Activated T-helper 1 cell treated with anti-CD3 and anti-CD28 coated beads, Interleukin-12 subunit alpha, Interleukin-12 subunit beta, Interleukin-2, Interleukin-4 antibody, amounts not matched to agents 30 ng/mL and 10 ng/mL and 1 ng/mL, durations not matched to agents 14 hours and 24 hours and 36 hours (primary cell): ENCODE results near the gene NOS1AP. TPM values are rescaled to one million over a fixed set of nuclear protein-coding genes. Genes with fewer than 3 reads are reported as not detected.

Experiments used
- DNase-seq: peaks from one replicate; pipeline ENCODE4 v3.0.0; 2021; ENCODE audit warnings: low spot score
- H3K27ac Mint-ChIP-seq: one replicate; pipeline ENCODE4 v1.8.0; 2021; ENCODE audit warnings: mild to moderate bottlenecking, mixed read lengths
- H3K27me3 Mint-ChIP-seq: one replicate; pipeline ENCODE4 v1.8.0; 2022; ENCODE audit warnings: mild to moderate bottlenecking, moderate library complexity, mixed read lengths; ENCODE audit not compliant: insufficient read depth
- H3K36me3 Mint-ChIP-seq: one replicate; pipeline ENCODE4 v1.8.0; 2021; ENCODE audit warnings: low read depth, mixed read lengths
- H3K4me1 Mint-ChIP-seq: one replicate; pipeline ENCODE4 v1.8.0; 2021; ENCODE audit warnings: low read depth, mixed read lengths
- H3K4me3 Mint-ChIP-seq: one replicate; pipeline ENCODE4 v1.8.0; 2021; ENCODE audit warnings: mild to moderate bottlenecking, moderate library complexity, mixed read lengths
- H3K9me3 Mint-ChIP-seq: one replicate; pipeline ENCODE4 v1.8.0; 2021; ENCODE audit warnings: mixed read lengths
- intact Hi-C: fragments of 100-400 bp; cut with micrococcal nuclease; formaldehyde crosslinking; loops from one replicate; pipeline ENCODE4 v1.15.1; 2024
- total RNA-seq: library from RNA; stranded (reverse); gene quantifications from 2 replicates; pipeline ENCODE4 v1.2.3, GENCODE V29; 2022

The NOS1AP gene
- total RNA-seq, 1 donor from 2014 or later = 0.10 TPM

DNA sequence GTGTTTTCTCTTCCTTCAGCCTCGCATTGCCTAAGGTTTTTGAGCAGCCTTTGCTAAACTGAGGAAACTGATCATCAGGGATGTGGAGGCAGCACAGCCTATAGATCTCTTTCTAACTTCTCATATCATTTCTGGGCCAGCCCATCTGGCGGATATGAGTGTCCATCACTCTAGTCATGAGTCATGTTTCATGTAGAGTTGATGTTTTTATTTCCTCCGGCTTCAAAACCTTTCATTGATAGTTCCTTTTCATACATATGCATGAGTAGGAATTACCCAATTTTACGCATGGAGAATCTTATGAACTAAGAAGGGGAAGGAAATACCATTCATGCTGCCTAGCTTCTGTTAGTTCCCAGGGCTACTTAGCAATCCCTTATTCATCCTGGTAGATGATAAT, 240.8 kb downstream of the NOS1AP start:
- no peaks in the 10 kb centered on the region for H3K36me3 Mint-ChIP-seq
- no peak for DNase-seq
- H3K9me3 Mint-ChIP-seq = no peaks in the 10 kb centered on the region
- H3K27me3 Mint-ChIP-seq = no peaks in the 10 kb centered on the region
- H3K4me1 Mint-ChIP-seq = no peaks in the 10 kb centered on the region
- no peak overlapping the region for H3K27ac Mint-ChIP-seq
- intact Hi-C loops = no loop called here
- H3K4me3 Mint-ChIP-seq = no peak overlapping the region

DNA sequence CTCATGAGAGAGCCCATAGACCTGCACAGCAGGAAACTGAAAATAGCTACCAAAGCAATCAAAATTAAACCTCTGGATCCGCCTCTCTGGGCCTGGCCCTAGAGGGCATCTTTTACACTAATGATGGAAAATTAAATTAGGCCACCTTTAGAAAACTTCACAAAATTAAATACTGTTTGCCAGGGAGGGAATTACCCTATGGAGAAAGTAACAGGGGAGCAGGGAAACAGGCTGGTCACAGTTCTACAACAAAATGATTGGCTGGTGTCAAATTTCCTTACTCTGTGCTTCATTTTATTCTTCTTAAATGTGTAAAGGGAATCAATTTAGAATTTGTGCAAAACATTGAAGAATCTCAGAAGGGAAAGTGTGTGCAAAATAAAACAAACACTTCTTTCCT, 244.7 kb downstream of the NOS1AP start:
- intact Hi-C loops = no loop called here
- no peak for DNase-seq
- Mint-ChIP-seq H3K9me3 (no peaks in the 10 kb centered on the region), H3K27ac (no peak overlapping the region), H3K4me3 (no peak overlapping the region), H3K4me1 (no peaks in the 10 kb centered on the region), H3K36me3 (no peaks in the 10 kb centered on the region), H3K27me3 (no peaks in the 10 kb centered on the region)

DNA sequence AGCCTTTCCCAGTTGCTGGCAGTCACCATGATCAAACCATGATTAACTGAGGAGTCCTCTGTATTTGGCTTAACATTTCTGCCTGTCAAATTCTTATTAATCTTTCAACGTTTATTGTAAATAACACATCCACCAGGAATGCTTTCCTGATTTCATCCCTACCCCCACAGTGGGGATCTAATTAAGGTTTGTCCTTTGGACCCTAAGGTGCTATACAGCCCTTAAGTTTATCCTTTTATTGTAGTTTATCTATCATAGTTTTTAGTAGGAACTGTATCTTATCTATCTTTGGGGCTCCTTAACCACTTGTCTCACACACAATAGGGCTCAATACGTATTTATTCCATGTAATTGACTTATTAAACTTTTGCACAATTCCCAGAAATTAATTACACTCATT, 246.2 kb downstream of the NOS1AP start:
- H3K4me3 Mint-ChIP-seq = no peak overlapping the region
- intact Hi-C loops = no loop called here
- H3K27ac Mint-ChIP-seq = no peak overlapping the region
- H3K4me1 Mint-ChIP-seq = no peaks in the 10 kb centered on the region
- no peaks in the 10 kb centered on the region for H3K27me3 Mint-ChIP-seq
- H3K9me3 Mint-ChIP-seq = no peaks in the 10 kb centered on the region
- H3K36me3 Mint-ChIP-seq = no peaks in the 10 kb centered on the region
- DNase-seq = no peak

DNA sequence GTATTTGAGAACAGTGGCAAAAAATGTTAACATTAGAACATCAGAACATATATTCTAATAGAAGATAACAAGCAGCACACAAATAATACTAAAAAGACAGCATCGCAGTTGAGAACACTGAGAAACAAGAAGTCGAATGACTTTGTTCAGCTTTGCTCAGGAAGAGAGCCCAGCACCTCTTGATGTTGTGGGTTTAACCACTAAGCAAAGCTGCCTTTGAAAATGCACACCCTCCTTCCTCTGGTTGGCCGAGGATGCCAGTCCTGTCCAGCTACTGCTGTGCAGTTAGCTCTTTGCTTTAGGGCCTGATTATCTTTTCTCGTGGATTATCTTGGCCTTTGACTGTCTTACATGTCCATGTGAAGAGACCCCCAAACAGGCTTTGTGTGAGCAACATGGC, 246.7 kb downstream of the NOS1AP start:
- intact Hi-C loops = no loop called here
- H3K27me3 Mint-ChIP-seq = no peaks in the 10 kb centered on the region

DNA sequence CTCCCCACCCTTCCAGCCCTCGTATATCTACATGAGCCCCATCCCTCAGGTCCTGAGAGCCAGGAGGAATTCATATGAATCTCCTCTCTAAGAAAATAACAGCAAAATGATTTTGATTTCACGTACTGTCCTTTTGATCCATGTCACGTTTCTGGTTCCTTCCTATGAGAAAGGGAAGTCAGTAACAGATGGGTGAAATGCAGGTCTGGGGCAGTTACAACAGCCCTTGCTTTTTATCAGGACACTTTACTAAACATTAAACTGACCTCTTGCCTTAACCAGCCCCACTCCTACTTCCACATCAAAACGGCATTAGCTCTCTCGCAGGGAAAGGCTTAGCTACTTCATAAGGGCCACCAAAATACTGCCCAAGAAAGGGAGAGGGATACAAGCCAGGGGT, 248.1 kb downstream of the NOS1AP start:
- H3K4me3 Mint-ChIP-seq = no peak overlapping the region
- intact Hi-C loops = no loop called here
- DNase-seq = no peak
- H3K27ac Mint-ChIP-seq = no peak overlapping the region
- no peaks in the 10 kb centered on the region for H3K27me3 Mint-ChIP-seq
- no peaks in the 10 kb centered on the region for H3K9me3 Mint-ChIP-seq
- no peaks in the 10 kb centered on the region for H3K4me1 Mint-ChIP-seq
- no peaks in the 10 kb centered on the region for H3K36me3 Mint-ChIP-seq

More for the DNA sequence above, 246.7 kb downstream of the NOS1AP start:
- H3K9me3 Mint-ChIP-seq = no peaks in the 10 kb centered on the region
- no peaks in the 10 kb centered on the region for H3K36me3 Mint-ChIP-seq
- no peak for DNase-seq
- H3K27ac Mint-ChIP-seq = no peak overlapping the region
- H3K4me1 Mint-ChIP-seq = no peaks in the 10 kb centered on the region
- no peak overlapping the region for H3K4me3 Mint-ChIP-seq

DNA sequence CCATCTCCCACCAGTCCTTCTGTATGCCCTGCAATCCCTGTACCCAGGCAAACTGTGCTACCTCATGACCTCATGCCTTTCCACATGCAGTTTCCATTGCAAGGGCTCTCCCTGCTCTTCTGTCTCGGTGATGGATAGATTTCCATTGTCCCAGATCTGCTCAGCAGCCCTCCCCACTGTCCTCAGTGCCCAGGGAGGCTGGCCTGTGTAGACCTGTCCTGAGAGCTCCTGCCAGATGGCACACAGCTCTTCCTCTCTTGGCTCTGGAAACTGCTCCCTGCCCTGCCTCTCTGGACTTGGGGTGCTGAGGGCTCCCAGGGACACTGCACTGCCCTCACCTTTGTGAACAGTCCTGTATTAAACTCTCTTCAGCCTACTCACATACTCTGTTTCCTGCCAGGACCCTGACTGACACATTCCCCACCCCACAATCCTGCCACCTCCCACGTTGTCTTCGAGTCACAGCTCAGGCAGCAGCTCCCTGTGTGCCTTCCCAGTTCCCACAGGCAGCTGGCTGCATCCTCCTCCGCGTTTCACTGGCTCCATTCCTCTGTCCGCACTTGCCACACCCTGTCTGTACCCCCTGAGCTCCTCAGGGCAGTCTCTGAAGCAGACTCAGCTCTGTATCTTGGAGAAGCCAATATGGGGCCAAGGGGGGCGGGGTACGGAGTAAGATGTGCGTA, 250.1 kb downstream of the NOS1AP start:
- H3K27ac Mint-ChIP-seq = no peak overlapping the region
- H3K4me1 Mint-ChIP-seq = no peaks in the 10 kb centered on the region
- peaks cover 2% of the 10 kb centered on the region for H3K27me3 Mint-ChIP-seq
- H3K36me3 Mint-ChIP-seq = no peaks in the 10 kb centered on the region
- no peaks in the 10 kb centered on the region for H3K9me3 Mint-ChIP-seq
- no peak overlapping the region for H3K4me3 Mint-ChIP-seq
- intact Hi-C loops = no loop called here
- DNase-seq = no peak

DNA sequence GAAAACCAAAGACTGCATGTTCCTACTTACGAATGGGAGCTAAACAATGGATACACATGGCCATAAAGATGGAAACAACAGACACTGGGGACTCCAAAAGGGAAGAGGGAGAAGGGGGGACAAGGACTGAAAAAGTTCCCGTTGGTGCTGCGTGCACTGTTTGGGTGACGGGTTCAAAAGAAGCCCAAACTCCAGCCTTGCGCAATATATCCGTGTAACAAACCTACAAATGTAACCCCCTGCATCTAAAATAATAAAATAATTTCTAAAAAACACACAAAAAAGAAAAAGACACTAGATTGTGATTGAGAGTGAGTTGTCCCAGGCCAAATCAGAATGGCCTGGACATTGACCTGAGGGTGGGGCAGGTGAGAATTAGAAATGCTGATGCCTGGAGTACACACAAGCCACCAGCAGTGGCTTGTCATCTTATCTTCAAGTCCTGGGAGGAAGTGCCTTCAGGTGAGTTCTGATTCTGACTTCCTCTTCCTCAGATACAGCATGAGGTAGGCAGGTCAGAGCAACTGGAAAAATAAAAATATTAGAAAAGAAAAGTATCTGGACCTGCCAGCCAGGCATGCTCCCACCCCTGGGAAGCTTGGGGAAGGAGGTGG, 252.4 kb downstream of the NOS1AP start:
- no peaks in the 10 kb centered on the region for H3K36me3 Mint-ChIP-seq
- no peak for DNase-seq
- intact Hi-C loops = no loop called here
- H3K27ac Mint-ChIP-seq = no peak overlapping the region
- no peaks in the 10 kb centered on the region for H3K4me1 Mint-ChIP-seq
- no peak overlapping the region for H3K4me3 Mint-ChIP-seq
- peaks cover 5% of the 10 kb centered on the region for H3K27me3 Mint-ChIP-seq
- no peaks in the 10 kb centered on the region for H3K9me3 Mint-ChIP-seq

DNA sequence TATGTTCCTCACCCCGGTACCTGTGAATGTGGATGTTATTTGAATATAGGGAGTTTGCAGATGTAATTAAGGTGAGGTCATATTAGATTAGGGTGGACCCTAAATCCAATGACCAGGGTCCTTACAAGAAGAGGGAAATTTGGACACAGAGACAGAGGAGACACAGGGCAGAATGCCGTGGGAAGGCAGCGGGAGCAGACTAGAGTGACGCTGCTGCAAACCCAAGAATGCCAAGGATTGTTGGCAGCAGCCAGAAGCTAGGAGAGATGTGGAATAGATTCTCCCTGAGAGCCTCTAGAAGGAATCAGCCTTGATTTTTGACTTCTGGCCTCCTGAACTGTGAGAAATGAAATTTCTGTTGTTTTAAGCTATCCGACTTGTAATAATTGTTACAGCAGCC, 253.5 kb downstream of the NOS1AP start:
- Mint-ChIP-seq H3K4me1 (no peaks in the 10 kb centered on the region), H3K27me3 (peaks cover 5% of the 10 kb centered on the region), H3K27ac (no peak overlapping the region), H3K9me3 (no peaks in the 10 kb centered on the region), H3K4me3 (no peak overlapping the region), H3K36me3 (no peaks in the 10 kb centered on the region)
- intact Hi-C loops = no loop called here
- DNase-seq = no peak

DNA sequence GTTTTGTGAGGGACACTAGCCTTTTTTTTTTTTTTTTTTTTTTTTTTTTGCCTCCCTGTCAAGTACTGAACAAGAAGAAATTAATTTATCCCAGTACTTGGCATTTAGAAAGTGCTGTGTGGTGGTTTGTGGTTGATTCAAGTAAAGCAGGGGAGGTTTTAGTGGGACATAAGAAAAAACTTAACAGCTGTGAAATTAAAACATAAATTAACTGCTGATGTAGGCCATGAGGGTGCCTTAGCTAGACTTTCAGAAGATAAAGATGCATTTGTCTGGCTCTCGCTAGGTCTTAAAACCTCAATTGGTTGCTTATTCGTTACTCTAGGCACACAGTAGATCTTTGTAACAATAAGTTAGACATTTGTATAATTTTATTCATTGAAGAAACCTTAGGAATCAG, 254.9 kb downstream of the NOS1AP start:
- H3K27me3 Mint-ChIP-seq = peaks cover 5% of the 10 kb centered on the region
- H3K4me3 Mint-ChIP-seq = no peak overlapping the region
- H3K27ac Mint-ChIP-seq = no peak overlapping the region
- intact Hi-C loops = no loop called here
- H3K9me3 Mint-ChIP-seq = no peaks in the 10 kb centered on the region
- H3K36me3 Mint-ChIP-seq = no peaks in the 10 kb centered on the region
- DNase-seq = no peak
- no peaks in the 10 kb centered on the region for H3K4me1 Mint-ChIP-seq

DNA sequence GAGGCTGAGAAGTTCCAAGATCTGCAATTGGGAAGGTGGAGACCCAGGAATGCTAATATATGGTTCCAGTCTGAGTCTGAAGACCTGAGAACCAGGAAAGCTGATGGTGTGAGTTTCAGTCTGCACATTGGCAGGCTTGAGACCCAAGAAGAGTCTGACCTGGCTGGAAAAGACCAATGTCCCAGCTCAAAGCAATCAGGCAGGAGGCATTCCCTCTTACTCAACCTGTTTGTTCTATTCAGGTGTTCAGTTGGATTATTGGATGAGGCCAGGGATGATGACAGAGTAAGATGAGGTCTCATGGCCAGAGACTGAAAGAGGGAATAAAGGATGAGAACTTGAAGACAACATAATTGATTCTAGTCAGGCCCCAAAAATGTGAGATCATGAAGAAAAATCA, 257.1 kb downstream of the NOS1AP start:
- Mint-ChIP-seq H3K27ac (no peak overlapping the region), H3K27me3 (peaks cover 5% of the 10 kb centered on the region), H3K4me1 (no peaks in the 10 kb centered on the region), H3K4me3 (no peak overlapping the region), H3K9me3 (no peaks in the 10 kb centered on the region), H3K36me3 (no peaks in the 10 kb centered on the region)
- intact Hi-C loops = no loop called here
- no peak for DNase-seq

DNA sequence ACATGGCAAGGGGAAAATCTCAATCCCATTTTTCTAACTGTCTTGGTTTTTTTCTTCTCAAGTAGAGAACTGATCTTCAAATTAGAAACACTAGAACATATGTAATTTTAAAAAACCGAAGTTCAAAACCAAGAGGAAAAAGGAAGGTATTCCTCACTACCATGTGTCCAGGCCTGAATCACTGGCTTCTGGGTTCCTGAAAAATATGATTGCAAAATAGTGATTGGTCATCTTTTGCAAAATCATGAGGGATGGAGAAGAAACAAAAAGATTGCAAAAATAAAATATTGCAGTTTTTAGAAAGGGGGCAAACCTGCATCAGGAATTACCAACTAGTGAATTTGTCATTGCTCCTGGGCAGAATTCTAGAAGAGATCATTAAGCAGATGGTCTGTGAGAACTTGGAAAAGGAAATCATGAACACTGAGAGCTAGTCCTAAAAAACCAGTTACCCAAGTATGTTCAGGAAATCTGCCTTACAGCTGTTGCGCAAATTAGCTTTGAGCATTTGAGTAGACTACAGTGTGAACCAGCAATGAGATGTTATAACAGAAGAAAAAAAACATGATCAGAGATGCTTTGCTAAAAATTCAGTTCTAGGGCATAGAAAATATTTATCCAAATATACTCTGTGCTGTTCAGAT, 257.8 kb downstream of the NOS1AP start:
- no peaks in the 10 kb centered on the region for H3K36me3 Mint-ChIP-seq
- intact Hi-C loops = no loop called here

DNA sequence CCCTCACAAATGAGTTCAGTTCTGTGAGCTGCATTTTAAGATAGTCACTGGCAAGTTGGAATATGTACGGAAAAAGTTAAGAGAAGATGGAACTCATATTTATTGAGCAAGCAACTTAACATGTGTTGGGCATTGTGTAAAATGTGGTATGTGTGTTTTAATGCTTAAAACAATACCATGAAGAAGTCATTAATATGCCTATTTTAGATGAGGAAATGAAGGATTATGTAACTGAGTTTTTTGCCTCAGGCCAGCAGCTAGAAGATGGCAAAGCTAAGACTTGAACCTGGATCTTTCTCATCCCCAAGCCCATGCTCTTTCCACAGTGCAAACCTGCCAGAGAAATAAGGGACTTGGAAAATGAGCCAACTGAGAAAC, 258.3 kb downstream of the NOS1AP start:
- no peak overlapping the region for H3K4me3 Mint-ChIP-seq
- no peak overlapping the region for H3K27ac Mint-ChIP-seq
- H3K9me3 Mint-ChIP-seq = no peaks in the 10 kb centered on the region
- H3K4me1 Mint-ChIP-seq = no peaks in the 10 kb centered on the region
- intact Hi-C loops = no loop called here
- no peak for DNase-seq
- H3K27me3 Mint-ChIP-seq = peaks cover 5% of the 10 kb centered on the region
- no peaks in the 10 kb centered on the region for H3K36me3 Mint-ChIP-seq

More for the DNA sequence above, 257.8 kb downstream of the NOS1AP start:
- H3K27me3 Mint-ChIP-seq = peaks cover 5% of the 10 kb centered on the region
- no peak overlapping the region for H3K4me3 Mint-ChIP-seq
- no peak for DNase-seq
- no peaks in the 10 kb centered on the region for H3K9me3 Mint-ChIP-seq
- H3K27ac Mint-ChIP-seq = no peak overlapping the region
- H3K4me1 Mint-ChIP-seq = no peaks in the 10 kb centered on the region

DNA sequence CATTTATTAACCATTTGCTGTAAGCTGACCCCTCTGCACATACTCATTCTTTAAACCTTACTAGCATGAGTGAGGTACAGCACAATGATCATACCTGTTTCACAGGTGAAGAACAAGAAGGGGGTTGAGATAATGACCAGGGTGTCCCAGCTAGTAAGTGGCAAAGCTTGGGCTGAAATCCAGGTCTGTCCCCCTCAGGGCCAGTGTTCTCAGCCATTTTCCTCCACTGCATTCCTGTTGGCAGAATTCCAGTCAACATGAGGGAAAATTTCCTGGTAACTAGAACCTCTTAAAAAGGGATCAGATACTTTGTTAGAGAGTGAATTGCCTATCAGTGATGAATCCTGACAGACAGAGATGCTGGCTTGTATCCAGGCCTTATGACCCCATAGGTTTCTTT, 259.0 kb downstream of the NOS1AP start:
- intact Hi-C loops = no loop called here
- H3K27ac Mint-ChIP-seq = no peak overlapping the region
- no peak for DNase-seq

More for the DNA sequence above, 259.0 kb downstream of the NOS1AP start:
- Mint-ChIP-seq H3K36me3 (no peaks in the 10 kb centered on the region), H3K27me3 (peaks cover 5% of the 10 kb centered on the region), H3K4me1 (no peaks in the 10 kb centered on the region), H3K4me3 (no peak overlapping the region), H3K9me3 (no peaks in the 10 kb centered on the region)
